SK-N-SH (cell line): ENCODE data around the gene POGZ. TPM values are rescaled to one million over a fixed set of nuclear protein-coding genes. Genes with fewer than 3 reads are reported as not detected.
"Not testable (repeated sequence)": the region's sequence is repeated elsewhere in the genome, so short reads cannot be mapped to it uniquely, and the experiment has no call there.

Source experiments
- CTCF ChIA-PET: fragments of 300-600, 350-600 bp; formaldehyde crosslinking; extraction: SDS; loops from one replicate; lab custom pipeline; 2021; lab: Yijun Ruan, JAX
- POLR2A ChIA-PET: fragments of 350-600 bp; sonication (Branson Sonifier 250); formaldehyde crosslinking; extraction: SDS; loops from one replicate; lab custom pipeline; 2020; ENCODE audit warnings: antibody characterized with exemption, inconsistent platforms; lab: Yijun Ruan, JAX
- DNase-seq: peaks from one replicate; pipeline ENCODE4 v3.0.0; 2012
- H2AFZ ChIP-seq: fragments of 200-600 bp; sonication (generic); 2 replicates; pipeline ENCODE4 v1.8.1; 2016; ENCODE audit warnings: antibody characterized with exemption, mild to moderate bottlenecking, low read depth
- H3F3A ChIP-seq: fragments of 200-600 bp; sonication (generic); replicated peaks from 2 replicates; pipeline ENCODE3; 2016; ENCODE audit warnings: antibody characterized with exemption, mild to moderate bottlenecking; ENCODE audit not compliant: insufficient read depth
- H3K27ac ChIP-seq, 2 experiments: fragments of 200-500 bp in 1 of 2; fragments of 200-600 bp in 1 of 2; sonication (Bioruptor generic) in 1 of 2; sonication (generic), shearing (Covaris generic) in 1 of 2; 2 replicates each; pipeline versions ENCODE4 v1.5.1 to v1.6.1; 2014 to 2016; ENCODE audit warnings: low read depth in 2 of 2, inconsistent platforms in 1 of 2, low read length in 1 of 2, mild to moderate bottlenecking in 1 of 2, mixed read lengths in 1 of 2
- H3K27me3 ChIP-seq: fragments of 200-600 bp; sonication (generic), shearing (Covaris generic); 2 replicates; pipeline ENCODE4 v1.6.1; 2016; ENCODE audit warnings: mixed run types; ENCODE audit not compliant: insufficient read depth
- H3K36me3 ChIP-seq, 2 experiments: fragments of 200-500 bp in 1 of 2; fragments of 200-600 bp in 1 of 2; sonication (Bioruptor generic) in 1 of 2; sonication (generic) in 1 of 2; replicated peaks in 1 of 2; 2 replicates each; pipeline versions ENCODE3 to v1.5.1; 2014 to 2016; ENCODE audit warnings: low read length in 1 of 2, mild to moderate bottlenecking in 1 of 2; ENCODE audit not compliant: insufficient read depth in 2 of 2, control insufficient read depth in 1 of 2
- H3K4me1 ChIP-seq, 2 experiments: fragments of 200-500 bp in 1 of 2; fragments of 200-600 bp in 1 of 2; sonication (Bioruptor generic) in 1 of 2; sonication (generic), shearing (Covaris generic) in 1 of 2; 2 replicates each; pipeline versions ENCODE4 v1.5.1 to v1.6.1; 2014 to 2016; ENCODE audit warnings: low read depth in 1 of 2, low read length in 1 of 2, mixed run types in 1 of 2; ENCODE audit not compliant: insufficient read depth in 2 of 2, control insufficient read depth in 1 of 2
- H3K4me2 ChIP-seq: fragments of 200-600 bp; sonication (generic), shearing (Covaris generic); 2 replicates; pipeline ENCODE4 v1.6.1; 2017; ENCODE audit warnings: mixed run types
- H3K4me3 ChIP-seq, 2 experiments: fragments of 200-500 bp in 1 of 2; fragments of 200-600 bp in 1 of 2; sonication (Bioruptor generic) in 1 of 2; sonication (generic), shearing (Covaris generic) in 1 of 2; 2 replicates each; pipeline versions ENCODE4 v1.5.1 to v1.8.1; 2014 to 2016; ENCODE audit warnings: low read depth in 2 of 2, inconsistent platforms in 1 of 2, low read length in 1 of 2, mild to moderate bottlenecking in 1 of 2, mixed read lengths in 1 of 2, moderate library complexity in 1 of 2
- H3K79me2 ChIP-seq: fragments of 200-600 bp; sonication (generic); 2 replicates; pipeline ENCODE4 v1.8.1; 2017; ENCODE audit warnings: mild to moderate bottlenecking; ENCODE audit not compliant: insufficient read depth
- H3K9ac ChIP-seq: fragments of 200-600 bp; sonication (generic); 2 replicates; pipeline ENCODE4 v1.6.1; 2017; ENCODE audit warnings: mixed run types
- H3K9me2 ChIP-seq: fragments of 200-600 bp; sonication (generic); 2 replicates; pipeline ENCODE4 v1.6.1; 2017; ENCODE audit warnings: mixed run types
- H3K9me3 ChIP-seq: fragments of 200-600 bp; sonication (generic); 2 replicates; pipeline ENCODE4 v1.6.1; 2017; ENCODE audit warnings: mixed run types, mild to moderate bottlenecking, moderate library complexity
- H4K20me1 ChIP-seq: fragments of 200-600 bp; sonication (generic); 2 replicates; pipeline ENCODE4 v1.6.1; 2017; ENCODE audit warnings: mild to moderate bottlenecking, mixed run types; ENCODE audit not compliant: insufficient read depth
- ELF1 ChIP-seq: IDR thresholded peaks from 2 replicates; pipeline ENCODE4 v1.4.0; 2012
- EZH2phosphoT487 ChIP-seq: fragments of 200-600 bp; sonication (generic); IDR thresholded peaks from 2 replicates; pipeline ENCODE4 v1.6.1; 2017; ENCODE audit warnings: low read depth, mixed run types, mild to moderate bottlenecking, antibody characterized with exemption, moderate library complexity, borderline replicate concordance
- FOSL2 ChIP-seq: IDR thresholded peaks from 2 replicates; pipeline ENCODE4 v1.4.0; 2012; ENCODE audit warnings: low read depth, mild to moderate bottlenecking, moderate library complexity, borderline replicate concordance
- FOXJ3 ChIP-seq: sonication (generic); formaldehyde crosslinking; IDR thresholded peaks from 2 replicates; pipeline ENCODE4 v1.5.1; 2020; ENCODE audit warnings: mild to moderate bottlenecking, missing genetic modification reagents
- GABPA ChIP-seq: IDR thresholded peaks from 2 replicates; pipeline ENCODE4 v1.4.0; 2012; ENCODE audit warnings: low read depth, mild to moderate bottlenecking
- NFIC ChIP-seq: IDR thresholded peaks from 2 replicates; pipeline ENCODE4 v1.4.0; 2012; ENCODE audit warnings: borderline replicate concordance
- SIN3A ChIP-seq: IDR thresholded peaks from 2 replicates; pipeline ENCODE4 v1.6.1; 2012; ENCODE audit warnings: low read depth, mild to moderate bottlenecking, low read length, moderate library complexity, borderline replicate concordance
- TEAD4 ChIP-seq: IDR thresholded peaks from 2 replicates; pipeline ENCODE4 v1.4.0; 2012; ENCODE audit warnings: mild to moderate bottlenecking, borderline replicate concordance; ENCODE audit not compliant: insufficient read depth
- WGBS: methylation state at CpG from one replicate; pipeline ENCODE4 v1.1.6; 2017; ENCODE audit warnings: low lambda C conversion rate; 5-methylcytosine and 5-hydroxymethylcytosine counted together
- polyA plus RNA-seq, 3 experiments: library from polyadenylated mRNA; depleted of rRNA; stranded (reverse); fragments of >200 nt; gene quantifications; 2 replicates each; pipeline ENCODE4 v1.2.3, GENCODE V29; 2012
- TF ChIP-seq, protein P1 (sequence below): fragments of 150-350 bp; IDR thresholded peaks from 2 replicates; pipeline ENCODE4 v1.6.1; 2016; ENCODE audit warnings: mild to moderate bottlenecking, low read depth, low read length
- TF ChIP-seq, protein P2 (sequence below): IDR thresholded peaks from 2 replicates; pipeline ENCODE4 v1.4.0; 2012; ENCODE audit warnings: low read depth
- TF ChIP-seq, protein P3 (sequence below): IDR thresholded peaks from 2 replicates; pipeline ENCODE4; 2012
- TF ChIP-seq, protein P4 (sequence below): IDR thresholded peaks from 2 replicates; pipeline ENCODE4 v1.4.0; 2012; ENCODE audit warnings: low read depth, borderline replicate concordance

The POGZ gene
- polyA plus RNA-seq, 1 of the 3 experiments (the other 2 are of a cell fraction), result 23.9 TPM

DNA sequence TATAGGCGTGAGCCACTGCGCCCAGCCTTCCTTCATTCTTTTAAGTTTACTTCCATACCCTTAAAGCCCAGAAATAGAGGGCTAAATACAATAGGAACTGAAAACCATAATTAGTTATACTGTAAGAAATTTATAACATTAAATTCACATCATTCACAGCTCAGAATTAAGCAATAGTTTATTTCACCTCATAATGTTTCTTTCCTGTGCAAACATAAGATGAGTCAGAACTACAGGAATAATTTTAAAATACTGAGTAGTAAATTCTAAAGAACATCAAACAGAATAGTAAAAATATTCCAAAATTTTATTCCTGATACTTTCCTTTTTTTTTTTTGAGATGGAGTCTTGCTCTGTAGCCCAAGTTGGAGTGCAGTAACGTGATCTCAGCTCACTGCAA, 24.1 kb downstream of the POGZ start (continued):
- TF ChIP-seq, protein P1, sequence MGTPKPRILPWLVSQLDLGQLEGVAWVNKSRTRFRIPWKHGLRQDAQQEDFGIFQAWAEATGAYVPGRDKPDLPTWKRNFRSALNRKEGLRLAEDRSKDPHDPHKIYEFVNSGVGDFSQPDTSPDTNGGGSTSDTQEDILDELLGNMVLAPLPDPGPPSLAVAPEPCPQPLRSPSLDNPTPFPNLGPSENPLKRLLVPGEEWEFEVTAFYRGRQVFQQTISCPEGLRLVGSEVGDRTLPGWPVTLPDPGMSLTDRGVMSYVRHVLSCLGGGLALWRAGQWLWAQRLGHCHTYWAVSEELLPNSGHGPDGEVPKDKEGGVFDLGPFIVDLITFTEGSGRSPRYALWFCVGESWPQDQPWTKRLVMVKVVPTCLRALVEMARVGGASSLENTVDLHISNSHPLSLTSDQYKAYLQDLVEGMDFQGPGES, result no peak
- TF ChIP-seq, all 33 proteins: peak for 0

DNA sequence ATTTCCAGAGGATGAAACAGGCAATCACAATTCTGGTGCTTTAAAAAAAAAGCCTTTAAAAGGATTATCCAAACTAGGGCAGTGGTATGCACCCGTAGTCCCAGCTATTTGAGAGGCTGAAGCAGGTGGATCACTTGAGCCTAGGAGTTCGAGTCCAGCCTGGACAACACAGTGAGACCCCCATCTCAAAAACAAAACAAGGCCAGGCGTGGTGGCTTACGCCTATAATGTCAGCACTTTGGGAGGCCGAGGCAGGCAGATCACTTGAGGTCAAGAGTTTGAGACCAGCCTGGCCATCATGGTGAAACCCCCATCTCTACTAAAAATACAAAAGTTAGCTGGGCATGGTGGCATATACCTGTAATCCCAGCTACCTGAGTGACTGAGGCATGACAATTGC, 25.5 kb downstream of the POGZ start:
- H3K79me2 ChIP-seq, result peaks cover 94% of the 10 kb centered on the region
- 100% methylated on average over 5 of the region's 5 CpGs for WGBS
- H3K4me2 ChIP-seq, H3K9ac ChIP-seq, H3K4me1 ChIP-seq, H3F3A ChIP-seq, H3K9me2 ChIP-seq, H2AFZ ChIP-seq, H3K27me3 ChIP-seq, DNase-seq, H3K4me3 ChIP-seq, H3K9me3 ChIP-seq, H3K27ac ChIP-seq: not testable (repeated sequence)
- ChIA-PET CTCF (interaction anchor here (1.1 to 1.3 kb wide), 2 partner anchors 10 to 30 kb away, joined by 4 to 5 read pairs; no protein-coding TSS in a partner anchor), POLR2A (interaction anchor here (0.8 kb wide), 1 partner anchor 8 kb away, joined by 3 read pairs; no protein-coding TSS in a partner anchor)
- H3K36me3 ChIP-seq, result peaks cover 18 to 31% of the 10 kb centered on the region in 2 experiments
- H4K20me1 ChIP-seq, result peaks cover 47% of the 10 kb centered on the region

DNA sequence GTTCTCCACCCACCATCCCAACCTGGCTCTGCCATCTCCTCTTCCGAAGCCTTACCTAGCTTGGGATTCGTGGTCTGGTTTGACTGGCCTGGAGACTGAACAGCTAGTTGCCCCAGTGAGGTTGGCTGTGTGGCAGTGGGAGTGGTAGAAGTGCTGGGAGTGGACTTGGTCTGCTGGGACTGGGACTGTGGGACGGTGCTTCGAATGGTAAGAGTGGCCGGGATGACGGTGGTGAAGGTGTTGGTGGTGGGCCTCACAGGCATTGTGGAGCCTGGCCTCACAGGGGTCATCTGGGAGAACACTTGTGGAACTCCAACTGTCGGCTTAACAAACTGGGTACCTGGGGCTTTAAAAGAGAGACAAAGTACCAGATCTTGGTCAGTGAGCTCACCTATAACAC, 31.2 kb downstream of the POGZ start:
- Histone ChIP-seq H4K20me1 (peaks cover 15% of the 10 kb centered on the region; the same call in 1 of the 2 replicates), H3K4me2 (no peak overlapping the region), H2AFZ (no peak overlapping the region), H3K27me3 (no peaks in the 10 kb centered on the region), H3K4me3 (no peak overlapping the region), H3K27ac (no peak overlapping the region), H3K9ac (no peak overlapping the region), H3K79me2 (peaks cover 36% of the 10 kb centered on the region), H3K36me3 (peaks cover 65 to 78% of the 10 kb centered on the region in 2 experiments), H3K9me2 (no peaks in the 10 kb centered on the region), H3K9me3 (no peaks in the 10 kb centered on the region), H3F3A (no peaks in the 10 kb centered on the region), H3K4me1 (no peaks in the 10 kb centered on the region)
- CTCF ChIA-PET, result interaction anchor here (0.9 to 1.4 kb wide), 4 partner anchors 46 to 307 kb away, joined by 3 to 4 read pairs (median 4); no protein-coding TSS in a partner anchor
- TF ChIP-seq, protein P2, sequence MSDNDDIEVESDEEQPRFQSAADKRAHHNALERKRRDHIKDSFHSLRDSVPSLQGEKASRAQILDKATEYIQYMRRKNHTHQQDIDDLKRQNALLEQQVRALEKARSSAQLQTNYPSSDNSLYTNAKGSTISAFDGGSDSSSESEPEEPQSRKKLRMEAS, result no peak
- no peak for TF ChIP-seq NFIC
- TF ChIP-seq, protein P3, sequence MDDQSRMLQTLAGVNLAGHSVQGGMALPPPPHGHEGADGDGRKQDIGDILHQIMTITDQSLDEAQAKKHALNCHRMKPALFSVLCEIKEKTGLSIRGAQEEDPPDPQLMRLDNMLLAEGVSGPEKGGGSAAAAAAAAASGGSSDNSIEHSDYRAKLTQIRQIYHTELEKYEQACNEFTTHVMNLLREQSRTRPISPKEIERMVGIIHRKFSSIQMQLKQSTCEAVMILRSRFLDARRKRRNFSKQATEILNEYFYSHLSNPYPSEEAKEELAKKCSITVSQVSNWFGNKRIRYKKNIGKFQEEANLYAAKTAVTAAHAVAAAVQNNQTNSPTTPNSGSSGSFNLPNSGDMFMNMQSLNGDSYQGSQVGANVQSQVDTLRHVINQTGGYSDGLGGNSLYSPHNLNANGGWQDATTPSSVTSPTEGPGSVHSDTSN, result no peak
- 96% methylated on average over 7 of the region's 7 CpGs for WGBS
- DNase-seq, result no peak
- POLR2A ChIA-PET, result no interaction called here

DNA sequence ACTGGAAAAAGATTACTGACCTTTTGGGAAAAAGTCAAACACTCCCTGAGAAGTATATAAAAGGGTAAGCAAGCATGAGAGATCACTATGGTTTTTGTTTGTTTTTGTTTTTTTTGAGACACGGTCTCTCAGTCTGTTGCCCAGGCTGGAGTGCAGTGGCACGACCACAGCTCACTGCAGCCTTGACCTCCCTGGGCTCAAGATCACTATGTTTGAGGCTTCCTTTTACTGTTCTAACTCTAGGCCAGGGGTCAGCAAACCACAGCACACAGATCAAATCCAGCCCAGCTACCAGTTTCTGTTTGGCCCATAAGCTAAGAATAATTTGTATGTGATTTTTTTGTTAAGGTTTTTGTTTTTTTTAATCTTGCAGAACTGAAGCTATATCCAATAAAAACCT, 34.2 kb downstream of the POGZ start:
- Histone ChIP-seq H3F3A (peaks cover 8% of the 10 kb centered on the region), H3K4me2 (no peak overlapping the region), H3K27me3 (no peaks in the 10 kb centered on the region), H3K4me1 (no peaks in the 10 kb centered on the region), H3K9me3 (no peaks in the 10 kb centered on the region), H3K9me2 (no peaks in the 10 kb centered on the region), H2AFZ (no peak overlapping the region), H3K36me3 (peaks cover 74 to 92% of the 10 kb centered on the region in 2 experiments), H3K4me3 (no peak overlapping the region), H3K9ac (no peak overlapping the region), H3K79me2 (peaks cover 8% of the 10 kb centered on the region), H3K27ac (no peak overlapping the region), H4K20me1 (no peaks in the 10 kb centered on the region)
- DNase-seq, result no peak
- ChIA-PET CTCF (interaction anchor here (1.1 to 1.4 kb wide), 3 partner anchors 12 to 24 kb away, joined by 3 to 4 read pairs (median 3); no protein-coding TSS in a partner anchor), POLR2A (no interaction called here)
- WGBS, result 90% methylated on average over 2 of the region's 2 CpGs
- TF ChIP-seq TEAD4 (no peak), FOSL2 (no peak), GABPA (no peak), ELF1 (no peak), SIN3A (no peak), EZH2phosphoT487 (no peak), FOXJ3 (CRISPR knock-in tag) (no peak)
- TF ChIP-seq, protein P1, result no peak
- TF ChIP-seq, protein P4, sequence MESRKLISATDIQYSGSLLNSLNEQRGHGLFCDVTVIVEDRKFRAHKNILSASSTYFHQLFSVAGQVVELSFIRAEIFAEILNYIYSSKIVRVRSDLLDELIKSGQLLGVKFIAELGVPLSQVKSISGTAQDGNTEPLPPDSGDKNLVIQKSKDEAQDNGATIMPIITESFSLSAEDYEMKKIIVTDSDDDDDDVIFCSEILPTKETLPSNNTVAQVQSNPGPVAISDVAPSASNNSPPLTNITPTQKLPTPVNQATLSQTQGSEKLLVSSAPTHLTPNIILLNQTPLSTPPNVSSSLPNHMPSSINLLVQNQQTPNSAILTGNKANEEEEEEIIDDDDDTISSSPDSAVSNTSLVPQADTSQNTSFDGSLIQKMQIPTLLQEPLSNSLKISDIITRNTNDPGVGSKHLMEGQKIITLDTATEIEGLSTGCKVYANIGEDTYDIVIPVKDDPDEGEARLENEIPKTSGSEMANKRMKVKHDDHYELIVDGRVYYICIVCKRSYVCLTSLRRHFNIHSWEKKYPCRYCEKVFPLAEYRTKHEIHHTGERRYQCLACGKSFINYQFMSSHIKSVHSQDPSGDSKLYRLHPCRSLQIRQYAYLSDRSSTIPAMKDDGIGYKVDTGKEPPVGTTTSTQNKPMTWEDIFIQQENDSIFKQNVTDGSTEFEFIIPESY, result no peak
